Measurements from ENCODE around the gene SDF2L1. TPM values are rescaled to one million over a fixed set of nuclear protein-coding genes. Genes with fewer than 3 reads are reported as not detected.

The SDF2L1 gene
- total and polyA plus RNA-seq, 9 of the 15 experiments (the other 6 are each of a cell fraction or from before 2014, with no cell fraction given) = 15.1 to 989 (median 124) TPM

DNA sequence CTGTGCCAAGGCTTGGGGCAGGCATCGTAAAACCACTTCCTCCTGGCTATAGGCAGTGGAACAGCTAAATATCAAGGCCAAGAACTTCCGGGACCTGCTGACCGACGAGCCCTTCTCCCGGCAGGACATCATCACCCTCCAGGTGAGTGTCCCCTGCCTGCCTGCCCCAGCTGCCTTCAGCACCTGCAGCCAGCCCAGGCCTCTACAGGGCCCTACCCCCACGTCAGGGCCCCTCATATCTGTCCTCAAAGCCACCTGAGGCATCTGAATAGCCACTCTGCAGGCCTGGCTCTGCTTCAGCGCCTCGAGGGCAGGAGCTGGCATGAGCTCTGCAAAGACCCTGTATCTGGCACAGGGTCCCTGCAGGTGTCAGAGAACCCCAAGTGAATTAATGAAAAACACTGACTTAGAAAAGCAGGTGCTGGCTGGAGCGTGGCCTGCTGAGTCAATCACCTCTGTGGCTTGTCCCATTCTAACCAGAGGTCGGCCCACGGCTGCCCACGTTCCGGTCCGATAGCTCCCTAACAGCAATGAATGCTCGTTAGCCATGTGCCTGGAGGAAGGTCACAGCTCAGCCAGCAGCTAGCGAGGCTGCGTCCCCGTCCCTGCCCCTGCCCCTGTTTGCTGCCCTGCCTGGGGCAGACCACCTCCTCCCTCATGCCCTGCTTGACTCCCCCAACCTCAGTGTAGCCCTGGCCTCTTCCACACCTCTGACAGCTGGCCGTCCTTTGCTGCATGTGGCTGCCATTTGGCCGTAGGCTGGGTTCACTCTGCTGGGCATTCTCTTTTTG lies 40.5 kb downstream of the SDF2L1 start (continued):
- TF ChIP-seq, protein P1, sequence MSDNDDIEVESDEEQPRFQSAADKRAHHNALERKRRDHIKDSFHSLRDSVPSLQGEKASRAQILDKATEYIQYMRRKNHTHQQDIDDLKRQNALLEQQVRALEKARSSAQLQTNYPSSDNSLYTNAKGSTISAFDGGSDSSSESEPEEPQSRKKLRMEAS (CRISPR knock-in tag; IDR thresholded peaks at IDR 0.05) = no peak; the same call in none of the 2 replicates
- no peak for TF ChIP-seq ASH1L (IDR thresholded peaks at IDR 0.05; ENCODE audit: borderline replicate concordance, low read depth, partially characterized antibody)

DNA sequence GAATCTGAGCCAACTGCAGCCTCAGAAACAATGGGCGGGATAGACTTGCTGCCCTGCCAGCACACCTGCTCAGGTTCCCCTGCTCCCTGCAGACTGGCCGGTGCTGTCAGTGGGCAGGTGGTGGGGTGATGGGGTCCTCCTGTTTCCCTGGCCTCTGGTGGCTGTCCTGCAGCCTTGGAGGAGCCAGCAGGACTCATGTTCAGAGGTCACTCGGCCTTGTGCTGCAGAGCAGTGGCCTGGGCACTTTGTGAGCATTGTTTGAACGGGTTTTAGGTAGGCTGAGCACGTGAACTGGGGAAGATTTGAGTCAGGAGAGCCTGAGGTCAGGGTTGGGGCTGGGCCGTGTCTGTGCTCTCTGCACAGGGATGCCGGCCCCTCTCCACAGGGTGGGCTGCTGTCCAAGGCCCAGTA lies 41.3 kb downstream of the SDF2L1 start:
- CTCF ChIA-PET (ENCODE audit: low intra/inter-chr PET ratio) = interaction anchor here (0.5 kb wide), 1 partner anchor 8 kb away, joined by 4 read pairs; no protein-coding TSS in a partner anchor
- intact Hi-C loops (cut with micrococcal nuclease) (no loop called here), in situ Hi-C loops (cut with MboI) (no loop called here)
- H3K9ac ChIP-seq (ENCODE audit: insufficient read depth in 1 of 2, low read depth in 2 of 2, low read length in 2 of 2) = peak overlapping the region in 1 of 2 experiments; percentile 54; a peak in 2 of 4 replicates
- no peaks in the 10 kb centered on the region for H3K79me2 ChIP-seq (ENCODE audit: control insufficient read depth, insufficient read depth, low read length)
- H3K36me3 ChIP-seq (ENCODE audit: control insufficient read depth, insufficient read depth, low read length) = peaks cover 84% of the 10 kb centered on the region; the same call in 2 of the 3 replicates
- H4K20me1 ChIP-seq (replicated peaks; ENCODE audit: control insufficient read depth, insufficient read depth, low read length) = peaks cover 23% of the 10 kb centered on the region
- peaks cover 11% of the 10 kb centered on the region for H3K9me1 ChIP-seq (ENCODE audit: control insufficient read depth, insufficient read depth, low read length)
- DNase-seq (ENCODE audit: extremely low read depth in 1 of 4, low spot score in 3 of 4) (peak in 1 of 4 experiments; percentile 57), ATAC-seq (no peak), FAIRE-seq (no peak)
- H3K27ac ChIP-seq (ENCODE audit: extremely low read depth, low read depth, low read length) = no peak overlapping the region
- H3K4me3 ChIP-seq = no peak overlapping the region
- POLR2A ChIA-PET = interaction anchor here (0.7 to 8.6 kb wide), 11 partner anchors 7 to 107 kb away, joined by 3 to 111 read pairs (median 17); partner anchors contain the start of gene PPIL2
- 88% methylated on average over 7 of the region's 7 CpGs for WGBS (ENCODE audit: insufficient coverage, low coverage, missing lambda C conversion rate)
- H3K4me2 ChIP-seq (ENCODE audit: insufficient read depth, low read length) = no peak overlapping the region
- no TSS peak for BruUV-seq (replicated peaks)
- H3K27me3 ChIP-seq (ENCODE audit: control insufficient read depth in 2 of 2, insufficient read depth in 2 of 2, low read length in 2 of 2) = no peaks in the 10 kb centered on the region
- no peak overlapping the region for H2AFZ ChIP-seq (ENCODE audit: low read depth, low read length)
- no peaks in the 10 kb centered on the region for H3K9me3 ChIP-seq (replicated peaks; ENCODE audit: control insufficient read depth, insufficient read depth, low read depth, low read length)
- peaks cover 5 to 49% of the 10 kb centered on the region in 2 experiments; a peak in 3 of 5 replicates for H3K4me1 ChIP-seq (replicated peaks in 1 of 2; ENCODE audit: control insufficient read depth in 2 of 2, insufficient read depth in 2 of 2, low read length in 2 of 2)
- 0 out of 2 replicates have a peak, but pooled peaks have one; percentile 78 for TF ChIP-seq TAF15 (IDR thresholded peaks at IDR 0.05; ENCODE audit: low read depth, low read length)
- no peak for TF ChIP-seq ADNP (tag; IDR thresholded peaks at IDR 0.05)
- TF ChIP-seq, protein P2, sequence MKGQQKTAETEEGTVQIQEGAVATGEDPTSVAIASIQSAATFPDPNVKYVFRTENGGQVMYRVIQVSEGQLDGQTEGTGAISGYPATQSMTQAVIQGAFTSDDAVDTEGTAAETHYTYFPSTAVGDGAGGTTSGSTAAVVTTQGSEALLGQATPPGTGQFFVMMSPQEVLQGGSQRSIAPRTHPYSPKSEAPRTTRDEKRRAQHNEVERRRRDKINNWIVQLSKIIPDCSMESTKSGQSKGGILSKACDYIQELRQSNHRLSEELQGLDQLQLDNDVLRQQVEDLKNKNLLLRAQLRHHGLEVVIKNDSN (CRISPR knock-in tag; IDR thresholded peaks at IDR 0.05) = peak; percentile 15; the same call in 1 of the 2 replicates
- TF ChIP-seq MAFK (IDR thresholded peaks at IDR 0.05; ENCODE audit: low read length) = no peak
- TF ChIP-seq, protein P3, sequence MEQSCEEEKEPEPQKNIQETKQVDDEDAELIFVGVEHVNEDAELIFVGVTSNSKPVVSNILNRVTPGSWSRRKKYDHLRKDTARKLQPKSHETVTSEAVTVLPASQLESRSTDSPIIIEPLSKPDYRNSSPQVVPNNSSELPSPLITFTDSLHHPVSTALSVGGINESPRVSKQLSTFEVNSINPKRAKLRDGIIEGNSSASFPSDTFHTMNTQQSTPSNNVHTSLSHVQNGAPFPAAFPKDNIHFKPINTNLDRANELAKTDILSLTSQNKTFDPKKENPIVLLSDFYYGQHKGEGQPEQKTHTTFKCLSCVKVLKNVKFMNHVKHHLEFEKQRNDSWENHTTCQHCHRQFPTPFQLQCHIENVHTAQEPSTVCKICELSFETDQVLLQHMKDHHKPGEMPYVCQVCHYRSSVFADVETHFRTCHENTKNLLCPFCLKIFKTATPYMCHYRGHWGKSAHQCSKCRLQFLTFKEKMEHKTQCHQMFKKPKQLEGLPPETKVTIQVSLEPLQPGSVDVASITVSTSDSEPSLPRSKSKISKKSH (CRISPR knock-in tag; IDR thresholded peaks at IDR 0.05) = no peak
- TF ChIP-seq SOX6 (IDR thresholded peaks at IDR 0.05) = no peak
- no peak for TF ChIP-seq CAMTA2 (CRISPR knock-in tag; conservative IDR thresholded peaks at IDR 0.05)
- 0 out of 2 replicates have a peak, but pooled peaks have one; percentile 64 for TF ChIP-seq ZNF133 (CRISPR knock-in tag; IDR thresholded peaks at IDR 0.05)
- TF ChIP-seq TEAD4 (IDR thresholded peaks at IDR 0.05; ENCODE audit: low read length) = no peak
- TF ChIP-seq TEAD4 (CRISPR knock-in tag; IDR thresholded peaks at IDR 0.05; ENCODE audit: borderline replicate concordance) = peak; percentile 84
- TF ChIP-seq EP300 (IDR thresholded peaks at IDR 0.05; ENCODE audit: low read length) = no peak
- TF ChIP-seq HDGF (IDR thresholded peaks at IDR 0.05) = no peak
- 0 out of 2 replicates have a peak, but pooled peaks have one; percentile 24 for TF ChIP-seq ETV5 (CRISPR knock-in tag; IDR thresholded peaks at IDR 0.05; ENCODE audit: low read depth)
- TF ChIP-seq ZNF589 (CRISPR knock-in tag; IDR thresholded peaks at IDR 0.05; ENCODE audit: low read depth) = no peak
- 0 out of 2 replicates have a peak, but pooled peaks have one; percentile 21 for TF ChIP-seq PTBP1 (IDR thresholded peaks at IDR 0.05; ENCODE audit: low read depth, low read length)
- no peak for TF ChIP-seq ELF1 (tag; IDR thresholded peaks at IDR 0.05)
- peak; percentile 31; the same call in 1 of the 2 replicates for TF ChIP-seq KLF1 (tag; IDR thresholded peaks at IDR 0.05)
- no peak for TF ChIP-seq CREBBP (IDR thresholded peaks at IDR 0.05; ENCODE audit: low read depth, low read length)
